A549 treated with RU486 at 1 μM for 4 hours (cell line): ENCODE data around the gene ZNF714. TPM values are rescaled to one million over a fixed set of nuclear protein-coding genes. Genes with fewer than 3 reads are reported as not detected.

Experiments
- total RNA-seq: library from RNA; stranded (reverse); fragments of 200-300 nt; extraction: Qiagen RNA extraction; gene quantifications from 5 replicates; pipeline ENCODE4 v1.2.3, GENCODE V29; 2022; ENCODE audit warnings: low read depth

The ZNF714 gene
- total RNA-seq: 2.4 to 4.0 TPM (median 3.6 TPM) in 5 replicates

DNA sequence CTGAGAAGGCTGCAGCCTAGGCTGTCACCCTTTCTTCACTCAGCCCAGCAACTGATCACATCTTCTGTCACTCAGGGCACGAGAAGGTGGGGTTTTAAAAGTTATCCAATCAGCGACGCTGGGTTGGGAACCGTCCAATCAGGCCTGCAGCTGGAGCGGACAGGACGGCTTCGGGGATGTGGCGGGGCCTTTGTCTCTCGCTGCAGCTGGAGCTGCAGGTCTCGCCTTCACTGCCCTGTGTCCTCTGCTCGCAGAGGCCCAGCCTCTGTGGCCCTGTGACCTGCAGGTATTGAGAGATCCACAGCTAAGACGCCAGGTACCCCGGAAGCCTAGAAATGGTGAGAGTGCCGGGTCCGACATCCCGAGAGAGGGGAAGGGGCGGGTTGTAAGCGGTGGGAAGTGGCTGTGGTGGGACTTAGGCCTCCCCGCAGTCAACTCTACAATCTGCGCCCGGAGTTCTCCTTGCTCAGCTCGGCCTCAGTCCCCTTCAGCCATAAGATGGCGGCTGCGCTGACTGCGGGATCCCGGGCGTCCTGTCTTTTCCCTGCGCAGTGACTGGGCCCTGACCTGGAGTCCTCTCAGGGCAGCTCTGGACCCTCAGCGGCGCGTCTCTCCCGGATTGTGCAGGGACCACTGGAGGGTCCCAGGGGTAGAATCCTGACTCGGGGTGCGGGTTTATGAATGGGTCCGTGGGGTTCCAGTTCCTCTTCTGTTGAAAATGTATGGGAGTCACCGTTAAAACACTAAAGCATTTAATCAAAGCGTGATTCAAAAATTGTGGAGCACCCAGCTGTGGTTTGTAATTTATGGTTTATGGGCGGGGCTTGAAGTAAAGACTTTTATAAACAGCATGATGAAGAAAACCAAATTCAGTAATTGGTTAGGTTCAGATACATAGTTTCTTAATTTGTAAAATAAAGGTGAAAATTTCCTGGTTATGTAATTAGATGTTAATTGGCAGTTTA lies at the start of gene ZNF714:
ZNF714 (plus strand) TSS at position 193 of the 965 bp plus-strand sequence. CDS start 16,066 bp downstream, outside the sequence.

DNA sequence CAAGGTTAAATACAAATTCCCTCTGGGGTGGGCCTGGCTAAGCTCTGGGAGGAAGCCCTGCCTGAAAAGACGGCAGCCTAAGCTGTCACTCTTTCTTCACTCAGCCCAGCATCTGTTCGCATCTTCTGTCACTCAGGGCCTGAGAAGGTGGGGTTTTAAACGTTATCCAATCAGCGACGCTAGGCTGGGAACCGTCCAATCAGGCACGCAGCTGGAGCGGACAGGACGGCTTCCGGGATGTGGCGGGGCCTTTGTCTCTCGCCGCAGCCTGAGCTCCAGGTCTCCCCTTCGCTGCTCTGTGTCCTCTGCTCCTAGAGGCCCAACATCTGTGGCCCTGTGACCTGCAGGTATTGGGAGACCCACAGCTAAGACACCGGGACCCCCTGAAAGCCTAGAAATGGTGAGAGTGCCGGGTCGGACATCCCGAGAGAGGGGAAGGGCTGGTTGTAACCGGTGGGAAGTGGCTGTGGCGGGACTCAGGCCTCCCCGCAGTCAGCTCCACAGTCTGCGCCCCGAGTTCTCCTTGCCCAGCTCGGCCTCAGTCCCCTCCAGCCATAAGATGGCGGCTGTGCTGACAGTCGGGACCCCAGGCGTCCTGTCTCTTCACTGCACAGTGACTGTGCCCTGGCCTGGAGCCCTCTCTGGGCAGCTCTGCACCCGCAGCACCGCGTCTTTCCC lies 59.9 kb downstream of the ZNF714 start, which contains the start of gene ZNF431:
ZNF431 (plus strand) TSS at position 254 of the 678 bp plus-strand sequence; CDS start at position 398, 144 bp downstream.

Other genes with a start within 250 kb of the ZNF714 start
- gene ZNF85, start 159.0 kb upstream of the ZNF714 start, total RNA-seq: 0.09 to 0.30 TPM (median 0.19 TPM) in 4 of 5 replicates, not detected in the other
- 1.7 to 2.7 TPM (median 2.1 TPM) in 5 replicates for gene ZNF430, start 61.5 kb upstream of the ZNF714 start, total RNA-seq
- gene ZNF431, start 59.8 kb downstream of the ZNF714 start, total RNA-seq: 3.1 to 5.6 TPM (median 4.1 TPM) in 5 replicates
- gene ZNF708, start 247.2 kb downstream of the ZNF714 start, total RNA-seq: 0.90 to 1.4 TPM (median 1.1 TPM) in 5 replicates